Hematopoietic multipotent progenitor cell treated with erythropoietin and hydrocortisone succinate and interleukin-3 and kit ligand, for 4 days (in vitro differentiated cells): ENCODE measurements around the gene DEFB123.
"Not testable (repeated sequence)": the region's sequence is repeated elsewhere in the genome, so short reads cannot be mapped to it uniquely, and the experiment has no call there.

Experiments used
- DNase-seq: peaks from one replicate; pipeline ENCODE4 v3.0.0-alpha.2; 2015

DEFB123 gene

DNA sequence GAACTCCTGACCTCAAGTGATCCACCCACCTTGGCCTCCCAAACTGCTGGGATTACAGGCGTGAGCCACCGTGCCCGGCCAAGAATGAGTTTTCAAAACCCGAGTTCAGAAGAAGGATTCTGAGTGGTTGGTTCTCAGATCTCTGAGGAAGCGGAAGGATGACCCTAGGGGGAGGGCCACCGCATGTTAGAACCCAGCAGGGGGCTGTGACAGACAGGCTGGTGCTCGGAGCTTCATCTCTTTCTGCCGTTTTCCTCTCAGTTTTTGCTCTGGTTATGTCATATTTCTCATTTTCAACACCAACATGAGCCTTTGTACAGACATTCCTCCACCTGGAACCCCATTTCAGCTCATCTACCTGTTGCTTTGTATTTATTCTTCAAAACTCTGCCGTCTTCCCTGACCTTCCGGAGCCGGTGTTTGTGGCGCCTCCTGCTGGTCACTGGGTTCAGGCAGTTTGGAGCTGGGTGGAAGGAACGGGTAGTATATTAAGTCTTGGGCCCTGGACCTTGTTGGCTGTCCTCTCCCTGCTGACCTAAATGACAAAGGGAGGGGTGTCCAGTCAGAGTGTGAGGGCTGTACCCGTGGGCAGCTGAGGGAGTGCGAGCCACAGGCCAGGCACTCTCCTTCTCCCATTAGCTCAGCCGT, at the start of gene DEFB123:
Gene DEFB123, plus strand, starts transcription at position 621 of the 648 bp plus-strand sequence. CDS start 67 bp downstream, outside the sequence.
- DNase-seq = no peak

DNA sequence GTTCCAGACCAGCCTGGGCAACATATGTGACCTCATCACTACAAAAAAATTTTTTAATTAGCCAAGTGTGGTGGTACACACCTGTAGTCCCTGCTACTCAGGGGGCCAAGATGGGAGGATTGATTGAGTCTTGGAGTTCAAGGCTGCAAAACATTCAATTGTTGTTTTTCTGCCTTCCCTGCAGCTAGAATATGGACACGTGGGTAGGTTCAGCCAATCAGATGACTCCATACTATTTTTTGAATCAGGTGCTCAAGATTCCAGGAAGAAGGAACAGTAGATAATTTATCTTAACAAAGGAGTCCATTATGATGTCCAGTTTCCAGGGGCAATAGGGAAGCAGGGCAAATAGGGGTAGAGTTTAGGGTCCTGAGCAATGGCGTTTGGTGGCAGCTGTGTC, 47.6 kb upstream of the DEFB123 start:
- no peak for DNase-seq

DNA sequence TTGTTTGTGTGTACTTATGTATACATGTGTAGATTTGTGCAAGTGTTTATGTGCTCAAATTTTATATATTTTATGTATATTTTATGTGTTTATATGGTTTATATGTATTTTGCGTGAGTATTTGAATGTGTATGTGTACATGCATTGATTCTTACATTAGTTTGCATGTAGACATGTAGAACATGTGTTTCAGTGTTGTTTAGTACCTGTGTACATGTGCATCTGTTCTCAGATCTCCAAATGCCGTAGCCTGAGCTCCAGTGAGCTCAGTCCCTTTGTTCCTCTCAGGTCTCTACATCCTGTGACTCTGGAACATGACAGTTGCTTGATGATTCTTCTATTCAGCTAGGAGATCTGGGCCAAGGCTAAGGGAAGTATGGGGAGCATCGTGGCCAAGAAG, 45.5 kb upstream of the DEFB123 start:
- no peak for DNase-seq

GRCh38 chr20:31403886-31404285, 36.5 kb upstream of the DEFB123 start:
- no peak for DNase-seq

- no peak for DNase-seq
Measured at GRCh38 chr20:31406115-31406514, 34.3 kb upstream of the DEFB123 start, which contains the start of gene DEFB121. TSS of gene DEFB121 (minus strand) at chr20:31406215. CDS start at chr20:31406152, 63 bp downstream.

- DNase-seq = no peak
Measured at GRCh38 chr20:31410011-31410410, 30.4 kb upstream of the DEFB123 start.

GRCh38 chr20:31414381-31414780, 26.1 kb upstream of the DEFB123 start:
- no peak for DNase-seq

GRCh38 chr20:31415653-31416052, 24.8 kb upstream of the DEFB123 start:
- DNase-seq = no peak

GRCh38 chr20:31418307-31418706, 22.1 kb upstream of the DEFB123 start:
- DNase-seq = no peak

DNA sequence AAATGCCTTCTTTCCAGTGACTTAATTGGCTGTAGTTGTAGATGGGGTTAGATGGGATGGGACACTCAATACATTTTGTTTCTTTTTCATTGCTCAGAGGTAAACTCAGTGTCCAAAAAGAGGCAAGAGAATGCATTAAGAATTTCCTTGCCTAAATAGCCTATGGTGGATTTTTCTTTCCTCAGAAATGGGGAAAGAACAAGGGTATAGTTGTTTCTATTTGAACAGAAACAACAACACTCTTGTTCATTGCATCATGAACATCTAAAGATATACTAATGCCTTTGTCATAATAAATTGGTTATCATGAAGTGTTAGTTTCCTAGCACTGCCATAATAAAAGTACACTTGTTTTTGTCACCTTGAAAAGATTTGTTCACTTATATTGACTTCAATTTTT, 14.6 kb upstream of the DEFB123 start:
- no peak for DNase-seq

GRCh38 chr20:31426891-31427551, 13.4 kb upstream of the DEFB123 start:
- not testable (repeated sequence) for DNase-seq

DNA sequence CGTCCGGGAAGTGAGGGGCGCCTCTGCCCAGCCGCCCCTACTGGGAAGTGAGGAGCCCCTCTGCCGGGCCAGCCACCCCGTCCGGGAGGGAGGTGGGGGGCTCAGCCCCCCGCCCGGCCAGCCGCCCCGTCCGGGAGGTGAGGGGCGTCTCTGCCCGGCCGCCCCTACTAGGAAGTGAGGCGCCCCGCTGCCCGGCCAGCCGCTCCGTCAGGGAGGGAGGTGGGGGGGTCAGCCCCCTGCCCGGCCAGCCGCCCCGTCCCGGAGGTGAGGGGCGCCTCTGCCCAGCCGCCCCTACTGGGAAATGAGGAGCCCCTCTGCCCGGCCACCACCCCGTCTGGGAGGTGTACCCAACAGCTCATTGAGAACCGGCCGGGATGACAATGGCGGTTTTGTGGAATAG, 12.9 kb upstream of the DEFB123 start:
- not testable (repeated sequence) for DNase-seq

DNA sequence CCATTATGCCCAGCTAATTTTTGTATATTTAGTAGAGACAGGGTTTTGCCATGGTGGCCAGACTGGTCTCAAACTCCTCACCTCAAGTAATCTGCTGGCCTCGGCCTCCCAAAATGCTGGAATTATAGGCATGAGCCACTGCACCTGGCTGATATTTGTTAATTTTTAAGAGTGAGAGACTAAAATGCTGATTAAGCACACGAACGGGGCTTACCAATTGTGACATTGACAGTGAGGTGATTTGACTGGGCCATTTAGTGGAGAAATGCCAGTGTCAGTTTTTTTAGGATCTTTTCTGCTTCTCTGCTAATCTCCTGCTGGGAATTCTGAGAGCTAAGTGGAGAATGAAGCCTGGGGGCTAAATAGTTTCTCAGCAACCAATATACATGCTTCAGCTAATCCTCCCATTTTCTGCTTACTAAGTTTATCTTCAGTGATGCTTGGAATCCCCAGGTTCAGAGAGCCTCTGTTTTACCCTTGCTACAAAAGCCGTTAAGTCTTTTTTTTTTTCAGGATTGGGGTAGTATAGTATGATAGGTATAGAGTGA, 9.8 kb upstream of the DEFB123 start:
- no peak for DNase-seq

DNA sequence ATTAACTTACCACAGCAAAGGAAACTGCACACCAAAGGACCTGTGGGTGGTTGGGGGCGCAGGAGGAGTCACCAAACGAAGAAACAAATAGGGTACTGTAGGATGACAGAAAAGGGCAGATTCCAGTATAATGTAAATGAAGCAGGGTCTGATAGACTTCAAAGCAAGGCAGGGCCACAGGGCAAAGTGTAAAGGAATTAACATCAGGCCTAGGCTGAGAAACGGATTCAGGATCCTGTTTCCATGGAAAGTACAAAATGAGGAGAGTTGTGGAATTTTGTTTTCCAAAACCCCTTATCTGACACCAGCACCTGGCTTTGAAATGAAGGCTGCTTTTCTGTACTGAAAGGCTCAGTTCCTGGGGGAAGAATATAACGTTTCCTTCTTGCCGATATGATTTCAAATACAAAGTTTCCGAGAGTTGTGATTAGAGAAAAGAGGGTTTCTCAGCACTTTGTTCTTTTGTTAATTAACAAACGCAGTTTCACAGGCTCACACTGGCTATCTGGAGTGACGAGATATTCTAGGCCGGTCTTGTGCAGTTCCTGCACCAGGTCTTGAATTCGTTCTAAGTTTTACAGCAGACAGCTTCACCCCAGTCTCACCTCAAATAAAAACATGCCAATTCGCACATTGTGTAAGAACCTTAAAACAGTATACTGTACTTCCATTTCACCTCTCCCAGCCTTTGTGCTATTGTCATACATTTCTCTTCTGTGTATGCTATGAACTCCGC, 5.8 kb downstream of the DEFB123 start:
- DNase-seq = no peak

GRCh38 chr20:31449511-31450414, 9.3 kb downstream of the DEFB123 start:
- no peak for DNase-seq

DNA sequence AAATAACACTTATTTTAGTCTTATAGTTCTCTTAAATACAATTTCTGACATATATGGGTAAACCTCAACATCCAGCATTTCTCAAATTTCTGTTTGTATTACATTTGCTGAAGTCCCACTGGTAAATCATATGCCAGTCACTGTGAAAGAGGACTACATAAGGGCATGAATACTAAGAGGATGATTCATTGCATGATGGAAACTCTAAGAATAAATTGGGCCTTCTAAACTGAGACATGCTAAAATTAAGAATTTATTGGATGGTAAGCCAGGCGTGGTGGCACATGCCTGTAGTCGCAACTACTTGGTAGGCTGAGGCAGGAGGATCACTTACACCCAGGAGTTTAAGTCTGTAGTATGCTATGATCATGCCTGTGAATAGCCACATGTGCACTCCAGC, 12.1 kb downstream of the DEFB123 start:
- no peak for DNase-seq

GRCh38 chr20:31454361-31454760, 13.9 kb downstream of the DEFB123 start:
- no peak for DNase-seq

GRCh38 chr20:31470946-31471345, 30.5 kb downstream of the DEFB123 start:
- not testable (repeated sequence) for DNase-seq

DNA sequence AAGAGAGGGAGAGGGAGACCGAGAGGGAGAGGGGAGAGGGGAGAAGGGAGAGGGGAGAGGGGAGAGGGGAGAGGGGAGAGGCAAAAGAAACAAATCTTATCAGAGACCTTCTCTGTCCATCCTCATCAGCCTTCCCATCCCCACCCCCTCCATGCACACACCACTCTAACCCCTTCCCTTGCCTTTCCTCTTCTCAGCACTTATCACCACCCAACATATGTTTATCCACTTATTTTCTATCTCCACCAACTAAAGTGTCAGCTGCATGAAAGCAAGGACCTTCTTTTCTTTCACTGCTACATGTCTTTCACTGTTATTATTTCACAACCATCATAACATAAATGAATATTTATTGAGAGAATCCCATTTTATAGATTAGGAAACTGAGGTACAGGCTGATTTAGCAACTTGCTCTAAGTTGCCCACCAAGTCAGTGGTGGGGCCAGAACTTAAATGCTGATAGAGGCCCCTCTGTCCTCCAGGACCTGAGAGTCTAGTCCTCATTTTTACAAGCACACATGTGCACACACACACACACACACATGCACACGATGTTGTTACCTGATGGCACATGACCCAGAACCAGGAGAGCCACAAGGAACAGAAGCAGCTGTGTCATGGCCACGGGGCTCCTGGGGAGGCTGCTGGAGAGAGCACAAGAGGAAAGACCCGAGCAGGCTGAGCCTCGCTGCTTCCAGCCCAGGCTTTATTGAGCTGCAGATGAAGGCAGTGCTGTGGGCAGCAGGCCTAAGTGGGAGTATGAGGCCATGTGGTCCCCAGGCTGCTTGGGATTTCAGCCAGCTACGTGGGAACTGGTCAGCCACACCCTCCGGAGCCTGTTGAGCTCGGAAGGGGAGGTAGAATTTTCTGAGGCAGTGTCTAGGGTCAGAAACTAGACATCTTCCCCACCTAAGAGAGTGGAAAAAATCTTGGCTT, 32.2 kb downstream of the DEFB123 start:
- peak; percentile 22 for DNase-seq

DNA sequence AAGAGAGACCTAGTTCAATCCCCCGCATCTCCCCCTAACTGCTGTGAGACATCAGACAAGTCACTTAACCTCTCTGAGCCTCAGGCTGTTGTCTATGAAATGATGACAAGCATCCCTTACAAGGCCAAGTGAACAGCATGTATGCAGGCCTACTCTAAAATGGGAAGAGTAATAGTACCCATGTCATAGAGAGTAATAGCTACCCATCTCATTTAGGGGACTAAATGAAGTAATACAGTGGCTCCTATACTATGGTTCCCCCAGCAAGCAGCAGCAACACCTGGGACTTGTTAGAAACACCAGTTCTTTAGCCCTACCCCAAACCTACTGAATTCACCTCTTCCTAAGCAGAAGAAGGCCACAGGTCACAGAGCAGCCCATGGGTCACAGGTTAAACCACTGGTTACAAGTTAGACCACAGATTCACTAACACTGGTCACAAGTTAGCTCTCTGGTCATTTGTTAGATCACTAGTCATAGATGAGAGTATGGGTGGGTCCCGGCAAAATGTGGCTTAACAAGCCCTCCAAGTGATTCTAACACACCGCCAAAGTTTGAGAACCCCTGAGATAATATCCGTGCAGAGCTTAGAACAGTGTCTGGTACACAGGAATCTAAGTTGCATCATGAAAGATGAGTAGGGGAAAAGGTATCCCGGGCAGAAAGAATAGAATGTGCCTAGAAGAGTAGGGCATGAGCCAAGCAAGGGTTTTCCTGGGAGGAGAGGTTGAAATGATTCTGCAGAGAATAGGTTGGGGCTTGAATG, 33.1 kb downstream of the DEFB123 start:
- no peak for DNase-seq

DNA sequence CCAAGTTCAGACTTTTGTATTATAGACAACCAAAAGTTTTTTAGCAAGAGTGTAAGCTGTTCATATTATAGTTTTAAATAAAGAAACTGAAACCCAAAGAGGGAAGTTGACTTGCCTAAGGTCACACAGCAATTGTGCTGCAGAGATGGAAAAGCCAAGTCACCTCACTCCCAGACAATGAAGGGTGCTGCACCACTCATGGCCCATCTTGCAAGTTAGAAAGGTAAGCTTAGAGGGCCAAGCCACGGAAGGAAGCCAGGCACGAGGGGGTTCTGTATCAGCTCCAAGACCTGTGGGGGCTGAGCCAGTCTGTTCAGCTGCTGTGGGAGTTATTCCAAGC, 33.6 kb downstream of the DEFB123 start:
- no peak for DNase-seq
